ENCODE measurements around the gene POLR1D.

GRCh38 chr13:27574661-27575060 is 47.0 kb upstream of the POLR1D start:
- no peak for TF ChIP-seq GATA3 (IDR thresholded peaks at IDR 0.05; ENCODE audit: low read depth, low read length)
- TF ChIP-seq GATA2 (IDR thresholded peaks at IDR 0.05; ENCODE audit: low read depth, low read length): no peak
